Measurements from ENCODE around the gene PPP2R1B. TPM values are rescaled to one million over a fixed set of nuclear protein-coding genes. Genes with fewer than 3 reads are reported as not detected.

PPP2R1B gene
- total RNA-seq, 1 donor from 2014 or later: 37.9 TPM

DNA sequence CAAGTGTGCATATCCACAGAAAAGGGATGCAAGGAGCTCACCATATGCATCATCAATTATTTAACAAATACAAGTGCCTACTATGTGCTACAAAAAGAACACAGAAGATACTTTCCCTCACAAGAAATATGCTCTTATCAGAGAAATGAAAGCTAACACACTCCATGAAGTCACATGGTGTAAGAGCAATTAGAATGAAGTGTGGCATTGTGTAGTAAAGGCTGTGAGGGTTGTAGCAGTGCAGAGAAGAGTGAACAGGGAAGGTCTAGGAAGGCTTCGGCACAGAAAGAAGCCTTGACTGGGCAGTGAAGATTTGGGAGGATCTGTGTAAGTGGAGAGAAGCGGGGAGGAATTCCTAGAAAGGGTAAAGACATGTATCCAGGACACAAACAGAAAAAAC is 22.5 kb downstream of the PPP2R1B start:
- intact Hi-C loops (cut with micrococcal nuclease): no loop called here
- no peak for ATAC-seq (ENCODE audit: low read depth)
- CTCF ChIA-PET: no interaction called here
- TF ChIP-seq, protein P1, sequence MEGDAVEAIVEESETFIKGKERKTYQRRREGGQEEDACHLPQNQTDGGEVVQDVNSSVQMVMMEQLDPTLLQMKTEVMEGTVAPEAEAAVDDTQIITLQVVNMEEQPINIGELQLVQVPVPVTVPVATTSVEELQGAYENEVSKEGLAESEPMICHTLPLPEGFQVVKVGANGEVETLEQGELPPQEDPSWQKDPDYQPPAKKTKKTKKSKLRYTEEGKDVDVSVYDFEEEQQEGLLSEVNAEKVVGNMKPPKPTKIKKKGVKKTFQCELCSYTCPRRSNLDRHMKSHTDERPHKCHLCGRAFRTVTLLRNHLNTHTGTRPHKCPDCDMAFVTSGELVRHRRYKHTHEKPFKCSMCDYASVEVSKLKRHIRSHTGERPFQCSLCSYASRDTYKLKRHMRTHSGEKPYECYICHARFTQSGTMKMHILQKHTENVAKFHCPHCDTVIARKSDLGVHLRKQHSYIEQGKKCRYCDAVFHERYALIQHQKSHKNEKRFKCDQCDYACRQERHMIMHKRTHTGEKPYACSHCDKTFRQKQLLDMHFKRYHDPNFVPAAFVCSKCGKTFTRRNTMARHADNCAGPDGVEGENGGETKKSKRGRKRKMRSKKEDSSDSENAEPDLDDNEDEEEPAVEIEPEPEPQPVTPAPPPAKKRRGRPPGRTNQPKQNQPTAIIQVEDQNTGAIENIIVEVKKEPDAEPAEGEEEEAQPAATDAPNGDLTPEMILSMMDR (IDR thresholded peaks at IDR 0.05): no peak
- no peaks in the 10 kb centered on the region for H3K4me1 Mint-ChIP-seq
- peaks cover 87% of the 10 kb centered on the region for H3K36me3 Mint-ChIP-seq (ENCODE audit: low read depth)
- H3K27ac Mint-ChIP-seq: no peak overlapping the region
- no peak for DNase-seq
- peaks cover 2% of the 10 kb centered on the region for H3K9me3 Mint-ChIP-seq
- no peak overlapping the region for H3K4me3 Mint-ChIP-seq
- H3K27me3 Mint-ChIP-seq: no peaks in the 10 kb centered on the region
- POLR2A ChIA-PET: no interaction called here

- Mint-ChIP-seq H3K27me3 (no peaks in the 10 kb centered on the region), H3K4me3 (no peak overlapping the region), H3K27ac (no peak overlapping the region), H3K9me3 (peaks cover 2% of the 10 kb centered on the region), H3K36me3 (ENCODE audit: low read depth) (peaks cover 76% of the 10 kb centered on the region), H3K4me1 (no peaks in the 10 kb centered on the region)
- DNase-seq: no peak
- ChIA-PET CTCF (no interaction called here), POLR2A (no interaction called here)
- intact Hi-C loops (cut with micrococcal nuclease): no loop called here
- TF ChIP-seq, protein P1 (IDR thresholded peaks at IDR 0.05): no peak
- ATAC-seq (ENCODE audit: low read depth): no peak
Observed at GRCh38 chr11:111741751-111742150, 24.4 kb downstream of the PPP2R1B start.

GRCh38 chr11:111739299-111739698 is 26.9 kb downstream of the PPP2R1B start:
- DNase-seq (no peak), ATAC-seq (ENCODE audit: low read depth) (no peak)
- ChIA-PET POLR2A (no interaction called here), CTCF (no interaction called here)
- TF ChIP-seq, protein P1 (IDR thresholded peaks at IDR 0.05): no peak
- peaks cover 55% of the 10 kb centered on the region for H3K36me3 Mint-ChIP-seq (ENCODE audit: low read depth)
- intact Hi-C loops (cut with micrococcal nuclease): no loop called here
- H3K27me3 Mint-ChIP-seq: no peaks in the 10 kb centered on the region
- no peak overlapping the region for H3K27ac Mint-ChIP-seq
- H3K4me3 Mint-ChIP-seq: no peak overlapping the region
- no peaks in the 10 kb centered on the region for H3K9me3 Mint-ChIP-seq
- H3K4me1 Mint-ChIP-seq: no peaks in the 10 kb centered on the region

- no peaks in the 10 kb centered on the region for H3K4me1 Mint-ChIP-seq
- H3K9me3 Mint-ChIP-seq: no peaks in the 10 kb centered on the region
- no peak overlapping the region for H3K27ac Mint-ChIP-seq
- DNase-seq (no peak), ATAC-seq (ENCODE audit: low read depth) (no peak)
- CTCF ChIA-PET: no interaction called here
- POLR2A ChIA-PET: no interaction called here
- peaks cover 40% of the 10 kb centered on the region for H3K36me3 Mint-ChIP-seq (ENCODE audit: low read depth)
- intact Hi-C loops (cut with micrococcal nuclease): no loop called here
- TF ChIP-seq, protein P1 (IDR thresholded peaks at IDR 0.05): no peak
- no peaks in the 10 kb centered on the region for H3K27me3 Mint-ChIP-seq
- no peak overlapping the region for H3K4me3 Mint-ChIP-seq
Observed at GRCh38 chr11:111737444-111738210, 28.6 kb downstream of the PPP2R1B start.

GRCh38 chr11:111736621-111737443 is 29.4 kb downstream of the PPP2R1B start:
- Mint-ChIP-seq H3K36me3 (ENCODE audit: low read depth) (peaks cover 35% of the 10 kb centered on the region), H3K4me1 (no peaks in the 10 kb centered on the region), H3K27me3 (no peaks in the 10 kb centered on the region), H3K27ac (no peak overlapping the region), H3K9me3 (no peaks in the 10 kb centered on the region), H3K4me3 (no peak overlapping the region)
- DNase-seq (no peak), ATAC-seq (ENCODE audit: low read depth) (no peak)
- intact Hi-C loops (cut with micrococcal nuclease): no loop called here
- ChIA-PET CTCF (no interaction called here), POLR2A (no interaction called here)
- TF ChIP-seq, protein P1 (IDR thresholded peaks at IDR 0.05): no peak

Data from activated B cell treated with CpG ODN at 0.5 μM for 24 hours (primary cell).